Measurements from ENCODE around the gene TSSK2.

Gene TSSK2

DNA sequence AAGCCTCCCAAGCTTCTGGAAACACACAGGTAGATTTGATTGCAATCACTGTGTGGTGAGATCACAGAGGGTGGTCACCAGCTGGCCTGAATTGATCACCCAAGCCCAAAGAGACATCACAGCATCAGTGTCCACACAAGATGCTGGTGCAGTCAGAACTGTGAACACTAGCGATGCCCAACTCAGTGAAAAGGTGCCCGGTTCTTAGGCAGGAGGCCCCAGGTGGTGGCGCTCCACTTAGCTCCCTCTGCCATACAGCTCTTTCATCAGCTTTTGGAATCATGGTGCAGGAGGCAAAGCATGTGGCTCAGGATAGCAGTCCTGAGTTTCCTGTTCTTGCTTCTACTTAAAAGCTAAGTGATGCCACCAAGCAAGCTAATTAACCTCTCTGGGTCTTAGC, 20.0 kb upstream of the TSSK2 start:
- no peak for DNase-seq (ENCODE audit: low read depth)
- no peak overlapping the region for H3K4me3 ChIP-seq (ENCODE audit: low read depth, low read length)
- TF ChIP-seq, protein P1, sequence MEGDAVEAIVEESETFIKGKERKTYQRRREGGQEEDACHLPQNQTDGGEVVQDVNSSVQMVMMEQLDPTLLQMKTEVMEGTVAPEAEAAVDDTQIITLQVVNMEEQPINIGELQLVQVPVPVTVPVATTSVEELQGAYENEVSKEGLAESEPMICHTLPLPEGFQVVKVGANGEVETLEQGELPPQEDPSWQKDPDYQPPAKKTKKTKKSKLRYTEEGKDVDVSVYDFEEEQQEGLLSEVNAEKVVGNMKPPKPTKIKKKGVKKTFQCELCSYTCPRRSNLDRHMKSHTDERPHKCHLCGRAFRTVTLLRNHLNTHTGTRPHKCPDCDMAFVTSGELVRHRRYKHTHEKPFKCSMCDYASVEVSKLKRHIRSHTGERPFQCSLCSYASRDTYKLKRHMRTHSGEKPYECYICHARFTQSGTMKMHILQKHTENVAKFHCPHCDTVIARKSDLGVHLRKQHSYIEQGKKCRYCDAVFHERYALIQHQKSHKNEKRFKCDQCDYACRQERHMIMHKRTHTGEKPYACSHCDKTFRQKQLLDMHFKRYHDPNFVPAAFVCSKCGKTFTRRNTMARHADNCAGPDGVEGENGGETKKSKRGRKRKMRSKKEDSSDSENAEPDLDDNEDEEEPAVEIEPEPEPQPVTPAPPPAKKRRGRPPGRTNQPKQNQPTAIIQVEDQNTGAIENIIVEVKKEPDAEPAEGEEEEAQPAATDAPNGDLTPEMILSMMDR (IDR thresholded peaks at IDR 0.05; ENCODE audit: control insufficient read depth, extremely low read depth, insufficient read depth) = no peak

DNA sequence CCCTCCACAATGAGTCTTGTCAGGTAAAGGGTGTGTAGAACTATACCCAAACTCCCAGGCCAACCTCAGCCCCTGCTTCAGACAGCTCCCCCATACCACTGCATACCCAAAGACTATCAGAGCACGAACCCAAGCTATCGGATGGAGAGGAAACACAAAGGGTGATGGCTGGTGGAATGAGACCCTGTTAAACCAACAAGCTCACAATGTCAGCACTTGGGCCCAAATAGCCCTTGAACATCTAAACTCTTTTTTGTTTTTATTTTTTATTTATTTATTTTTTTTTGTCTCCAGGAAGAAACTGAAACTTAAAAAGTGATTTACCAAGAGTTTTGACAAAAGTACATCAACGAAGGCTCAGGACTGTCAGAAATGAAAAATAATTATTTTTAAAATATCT, 19.5 kb upstream of the TSSK2 start:
- DNase-seq (ENCODE audit: low read depth) = no peak
- H3K4me3 ChIP-seq (ENCODE audit: low read depth, low read length) = no peak overlapping the region
- TF ChIP-seq, protein P1 (IDR thresholded peaks at IDR 0.05; ENCODE audit: control insufficient read depth, extremely low read depth, insufficient read depth) = no peak

GRCh38 chr22:19113429-19113828, 17.7 kb upstream of the TSSK2 start:
- no peak for DNase-seq (ENCODE audit: low read depth)
- TF ChIP-seq, protein P1 (IDR thresholded peaks at IDR 0.05; ENCODE audit: control insufficient read depth, extremely low read depth, insufficient read depth) = no peak
- no peak overlapping the region for H3K4me3 ChIP-seq (ENCODE audit: low read depth, low read length)

- H3K4me3 ChIP-seq (ENCODE audit: low read depth, low read length) = no peak overlapping the region
- TF ChIP-seq, protein P1 (IDR thresholded peaks at IDR 0.05; ENCODE audit: control insufficient read depth, extremely low read depth, insufficient read depth) = no peak
- no peak for DNase-seq (ENCODE audit: low read depth)
Observed at GRCh38 chr22:19114984-19115552, 16.0 kb upstream of the TSSK2 start.

DNA sequence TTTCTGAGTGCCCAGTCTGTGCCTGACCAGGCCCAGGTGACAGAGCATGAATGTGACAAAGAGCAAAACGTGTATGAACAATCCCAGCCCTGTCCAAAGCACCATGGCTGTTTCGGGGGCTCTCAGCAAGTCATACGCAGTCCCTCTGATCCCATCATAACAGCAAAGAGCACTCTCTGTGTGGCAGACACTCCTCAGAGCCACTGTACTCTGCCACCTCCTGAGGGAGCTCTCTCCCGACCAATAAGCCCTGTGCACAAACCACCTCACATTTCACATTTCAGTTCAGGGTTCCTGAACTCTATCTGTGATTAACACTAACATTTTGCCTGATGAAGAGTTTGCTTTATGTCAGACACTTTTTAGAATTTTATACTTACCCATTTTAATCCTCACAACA, 15.5 kb upstream of the TSSK2 start:
- DNase-seq (ENCODE audit: low read depth) = no peak
- TF ChIP-seq, protein P1 (IDR thresholded peaks at IDR 0.05; ENCODE audit: control insufficient read depth, extremely low read depth, insufficient read depth) = no peak
- H3K4me3 ChIP-seq (ENCODE audit: low read depth, low read length) = no peak overlapping the region

GRCh38 chr22:19117111-19117512, 14.0 kb upstream of the TSSK2 start:
- DNase-seq (ENCODE audit: low read depth) = no peak
- TF ChIP-seq, protein P1 (IDR thresholded peaks at IDR 0.05; ENCODE audit: control insufficient read depth, extremely low read depth, insufficient read depth) = no peak

GRCh38 chr22:19118329-19118880, 12.7 kb upstream of the TSSK2 start:
- no peak overlapping the region for H3K4me3 ChIP-seq (ENCODE audit: low read depth, low read length)
- no peak for DNase-seq (ENCODE audit: low read depth)
- TF ChIP-seq, protein P1 (IDR thresholded peaks at IDR 0.05; ENCODE audit: control insufficient read depth, extremely low read depth, insufficient read depth) = no peak

More at GRCh38 chr22:19117111-19117512, 14.0 kb upstream of the TSSK2 start:
- H3K4me3 ChIP-seq (ENCODE audit: low read depth, low read length) = no peak overlapping the region
